OCI-LY1 (cell line): ENCODE measurements around the gene ADARB2.

Experiments
- EZH2 ChIP-seq: fragments of 200-600 bp; sonication (generic), shearing (Covaris generic); IDR thresholded peaks from 2 replicates; pipeline ENCODE4 v1.8.0; 2017; ENCODE audit warnings: borderline replicate concordance, mixed run types, mild to moderate bottlenecking, antibody characterized with exemption, low read length, moderate library complexity, mixed read lengths
- TF ChIP-seq, protein P1 (sequence below): fragments of 200-600 bp; sonication (generic), shearing (Covaris generic); IDR thresholded peaks from 2 replicates; pipeline ENCODE4 v1.5.1; 2017; ENCODE audit warnings: mild to moderate bottlenecking, antibody characterized with exemption, low read length, moderate library complexity, mixed read lengths

DNA sequence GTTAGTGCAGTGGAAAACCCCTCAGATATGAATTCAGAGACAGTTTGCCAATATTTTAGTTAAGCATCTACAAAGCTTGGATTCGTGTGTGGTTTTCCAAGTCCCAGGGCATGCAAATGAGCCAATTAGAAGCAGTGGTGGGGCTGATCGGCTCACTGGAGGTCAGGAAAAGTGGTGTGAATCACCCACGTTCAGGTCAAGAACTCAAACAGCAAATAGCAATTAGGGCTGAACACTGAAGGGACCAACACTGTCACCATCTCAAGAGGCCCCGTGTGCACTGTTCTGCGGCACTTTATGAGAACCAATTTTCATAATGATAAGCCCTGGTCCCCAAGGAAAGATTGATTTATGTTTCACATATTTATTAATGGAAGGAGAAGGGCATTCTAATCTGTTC is 68.9 kb downstream of the ADARB2 start:
- TF ChIP-seq, protein P1, sequence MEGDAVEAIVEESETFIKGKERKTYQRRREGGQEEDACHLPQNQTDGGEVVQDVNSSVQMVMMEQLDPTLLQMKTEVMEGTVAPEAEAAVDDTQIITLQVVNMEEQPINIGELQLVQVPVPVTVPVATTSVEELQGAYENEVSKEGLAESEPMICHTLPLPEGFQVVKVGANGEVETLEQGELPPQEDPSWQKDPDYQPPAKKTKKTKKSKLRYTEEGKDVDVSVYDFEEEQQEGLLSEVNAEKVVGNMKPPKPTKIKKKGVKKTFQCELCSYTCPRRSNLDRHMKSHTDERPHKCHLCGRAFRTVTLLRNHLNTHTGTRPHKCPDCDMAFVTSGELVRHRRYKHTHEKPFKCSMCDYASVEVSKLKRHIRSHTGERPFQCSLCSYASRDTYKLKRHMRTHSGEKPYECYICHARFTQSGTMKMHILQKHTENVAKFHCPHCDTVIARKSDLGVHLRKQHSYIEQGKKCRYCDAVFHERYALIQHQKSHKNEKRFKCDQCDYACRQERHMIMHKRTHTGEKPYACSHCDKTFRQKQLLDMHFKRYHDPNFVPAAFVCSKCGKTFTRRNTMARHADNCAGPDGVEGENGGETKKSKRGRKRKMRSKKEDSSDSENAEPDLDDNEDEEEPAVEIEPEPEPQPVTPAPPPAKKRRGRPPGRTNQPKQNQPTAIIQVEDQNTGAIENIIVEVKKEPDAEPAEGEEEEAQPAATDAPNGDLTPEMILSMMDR, result no peak
- TF ChIP-seq EZH2, result no peak
